Measurements from ENCODE around the gene MTMR12.

MTMR12 gene, protein sequence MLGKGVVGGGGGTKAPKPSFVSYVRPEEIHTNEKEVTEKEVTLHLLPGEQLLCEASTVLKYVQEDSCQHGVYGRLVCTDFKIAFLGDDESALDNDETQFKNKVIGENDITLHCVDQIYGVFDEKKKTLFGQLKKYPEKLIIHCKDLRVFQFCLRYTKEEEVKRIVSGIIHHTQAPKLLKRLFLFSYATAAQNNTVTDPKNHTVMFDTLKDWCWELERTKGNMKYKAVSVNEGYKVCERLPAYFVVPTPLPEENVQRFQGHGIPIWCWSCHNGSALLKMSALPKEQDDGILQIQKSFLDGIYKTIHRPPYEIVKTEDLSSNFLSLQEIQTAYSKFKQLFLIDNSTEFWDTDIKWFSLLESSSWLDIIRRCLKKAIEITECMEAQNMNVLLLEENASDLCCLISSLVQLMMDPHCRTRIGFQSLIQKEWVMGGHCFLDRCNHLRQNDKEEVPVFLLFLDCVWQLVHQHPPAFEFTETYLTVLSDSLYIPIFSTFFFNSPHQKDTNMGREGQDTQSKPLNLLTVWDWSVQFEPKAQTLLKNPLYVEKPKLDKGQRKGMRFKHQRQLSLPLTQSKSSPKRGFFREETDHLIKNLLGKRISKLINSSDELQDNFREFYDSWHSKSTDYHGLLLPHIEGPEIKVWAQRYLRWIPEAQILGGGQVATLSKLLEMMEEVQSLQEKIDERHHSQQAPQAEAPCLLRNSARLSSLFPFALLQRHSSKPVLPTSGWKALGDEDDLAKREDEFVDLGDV

DNA sequence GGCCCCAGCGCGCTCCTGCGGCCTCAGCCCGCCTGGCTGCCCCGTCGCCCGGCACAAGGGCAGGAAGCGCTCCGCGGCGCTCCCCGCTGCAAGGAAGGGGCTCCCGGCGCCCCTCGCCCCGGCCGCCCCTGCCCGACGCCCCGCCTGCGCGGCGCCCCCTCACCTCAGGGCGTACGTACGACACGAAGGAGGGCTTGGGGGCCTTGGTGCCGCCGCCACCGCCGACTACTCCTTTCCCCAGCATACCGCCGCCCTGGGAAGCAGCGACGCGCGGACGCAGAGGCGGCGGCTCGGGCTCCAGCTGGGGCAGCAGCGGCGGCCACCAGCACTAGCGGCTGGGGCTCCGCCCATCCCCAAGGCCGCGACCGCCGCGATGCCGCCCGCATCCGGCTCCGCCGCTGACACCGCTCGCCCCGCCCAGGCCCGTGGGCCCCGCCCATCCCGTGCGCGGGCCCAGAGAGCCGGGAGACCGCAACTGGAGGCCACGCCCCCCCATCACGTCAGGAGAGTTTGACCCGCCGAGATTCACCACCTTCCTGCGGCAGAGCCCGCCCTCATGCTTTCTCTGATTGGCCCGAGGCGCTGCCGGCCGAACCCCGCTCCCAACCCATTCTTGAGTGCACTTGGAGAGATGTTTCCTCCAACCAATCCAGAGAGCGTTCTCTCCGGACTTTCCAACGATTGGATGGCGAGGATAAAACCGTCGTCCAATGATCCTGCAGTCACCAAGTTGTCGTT lies at the start of gene MTMR12:
TSS of gene MTMR12 (minus strand) at position 345 of the 738 bp plus-strand sequence. CDS start at position 244, 101 bp downstream.
- Mint-ChIP-seq H3K27ac (peak within 1 kb of the TSS; percentile 95), H3K36me3 (peaks cover 21% of the 10 kb centered on the region), H3K9me3 (no peaks in the 10 kb centered on the region), H3K4me1 (peaks cover 40% of the 10 kb centered on the region), H3K27me3 (peaks cover 4% of the 10 kb centered on the region), H3K4me3 (peak within 1 kb of the TSS; percentile 90)
- CTCF ChIA-PET: interaction anchor here (1.7 kb wide), 1 partner anchor 18 kb away, joined by 3 read pairs; no protein-coding TSS in a partner anchor
- peak; percentile 100 for DNase-seq

DNA sequence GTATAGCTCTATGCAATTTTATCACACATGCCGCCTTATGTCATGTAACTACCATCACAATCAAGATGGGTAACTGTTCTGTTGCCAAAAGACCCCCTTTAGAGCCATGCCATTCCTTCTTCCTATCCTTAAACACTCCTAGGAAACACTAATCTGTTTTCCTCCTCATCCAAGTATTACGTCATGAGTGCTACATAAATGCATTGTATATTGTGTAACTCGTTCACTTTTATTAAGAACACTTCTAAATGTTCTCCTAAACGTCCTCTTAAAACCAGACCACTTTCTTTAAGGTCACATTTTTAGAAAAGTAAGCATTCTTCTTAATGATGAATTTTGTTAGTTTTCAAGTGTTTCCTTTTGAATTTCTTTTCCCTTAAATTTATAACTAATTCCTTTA lies 49.8 kb upstream of the MTMR12 start:
- DNase-seq: no peak
- Mint-ChIP-seq H3K4me3 (no peak overlapping the region), H3K9me3 (no peaks in the 10 kb centered on the region), H3K4me1 (no peaks in the 10 kb centered on the region), H3K27ac (no peak overlapping the region), H3K27me3 (no peaks in the 10 kb centered on the region), H3K36me3 (peaks cover 23% of the 10 kb centered on the region)
- CTCF ChIA-PET: no interaction called here

DNA sequence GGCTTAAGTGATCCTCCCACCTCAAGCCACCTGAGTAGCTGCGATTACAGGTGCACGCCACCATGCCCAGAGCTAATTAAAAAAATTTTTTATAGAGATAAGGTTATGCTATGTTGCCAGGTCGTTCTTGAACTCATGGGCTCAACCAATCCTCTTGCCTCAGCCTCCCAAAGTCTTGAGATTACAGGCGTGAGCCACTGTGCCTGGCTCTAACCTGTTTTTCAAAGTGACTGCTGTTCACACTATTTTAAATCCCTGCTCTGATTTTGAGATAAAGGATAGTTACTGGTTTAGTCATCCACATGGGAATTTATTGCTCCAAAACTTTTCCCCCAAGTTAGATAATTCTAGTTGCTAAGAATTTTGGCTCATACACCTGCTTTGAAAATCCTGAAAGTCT lies 48.2 kb upstream of the MTMR12 start:
- DNase-seq: no peak
- peaks cover 28% of the 10 kb centered on the region for H3K36me3 Mint-ChIP-seq
- H3K4me1 Mint-ChIP-seq: no peaks in the 10 kb centered on the region
- no peaks in the 10 kb centered on the region for H3K27me3 Mint-ChIP-seq
- H3K27ac Mint-ChIP-seq: no peak overlapping the region
- H3K4me3 Mint-ChIP-seq: no peak overlapping the region
- H3K9me3 Mint-ChIP-seq: no peaks in the 10 kb centered on the region
- CTCF ChIA-PET: no interaction called here

DNA sequence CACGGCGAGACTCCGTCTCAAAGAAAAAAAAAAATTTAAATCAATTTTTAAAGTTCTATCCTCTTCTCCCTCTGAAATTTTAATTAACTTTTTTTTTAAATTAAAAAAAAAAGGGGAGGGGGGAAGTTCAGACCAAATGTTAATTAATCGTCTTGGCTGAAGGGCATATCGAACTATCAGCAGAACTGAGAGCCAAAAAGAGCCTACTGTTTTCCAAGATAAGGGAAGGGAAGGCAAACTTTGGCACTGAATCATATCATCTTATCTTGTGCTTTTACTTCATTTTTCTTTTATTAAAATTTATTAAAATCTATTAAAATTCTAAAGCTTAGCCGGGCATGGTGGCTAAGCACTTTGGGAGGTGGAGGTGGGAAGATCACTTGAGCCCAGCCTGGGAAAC lies 45.9 kb upstream of the MTMR12 start:
- H3K36me3 Mint-ChIP-seq: peaks cover 31% of the 10 kb centered on the region
- H3K4me1 Mint-ChIP-seq: no peaks in the 10 kb centered on the region
- no peak overlapping the region for H3K27ac Mint-ChIP-seq
- no peak overlapping the region for H3K4me3 Mint-ChIP-seq
- no peaks in the 10 kb centered on the region for H3K27me3 Mint-ChIP-seq
- CTCF ChIA-PET: no interaction called here
- H3K9me3 Mint-ChIP-seq: no peaks in the 10 kb centered on the region
- no peak for DNase-seq

DNA sequence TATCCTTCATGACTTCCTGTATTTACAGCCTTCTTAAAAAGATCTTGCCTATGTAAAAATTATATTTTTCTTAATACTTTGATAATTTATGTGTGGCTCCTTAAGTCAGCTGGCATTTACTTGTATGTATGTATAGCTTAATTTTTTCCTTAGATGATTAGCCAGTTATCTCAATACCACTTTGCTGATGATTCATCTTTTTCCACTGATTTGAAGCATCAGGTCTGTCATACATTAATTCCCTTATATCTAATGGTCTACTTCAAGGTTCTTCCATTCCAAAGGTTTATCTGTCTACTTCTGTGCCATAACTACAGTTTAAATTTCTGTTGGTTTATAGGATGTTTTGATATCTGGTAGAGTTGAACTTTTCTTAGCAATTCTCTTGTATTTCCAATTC lies 44.9 kb upstream of the MTMR12 start:
- no peak overlapping the region for H3K4me3 Mint-ChIP-seq
- peaks cover 29% of the 10 kb centered on the region for H3K36me3 Mint-ChIP-seq
- no peak overlapping the region for H3K27ac Mint-ChIP-seq
- DNase-seq: no peak
- CTCF ChIA-PET: no interaction called here
- no peaks in the 10 kb centered on the region for H3K9me3 Mint-ChIP-seq
- H3K27me3 Mint-ChIP-seq: no peaks in the 10 kb centered on the region
- H3K4me1 Mint-ChIP-seq: no peaks in the 10 kb centered on the region

DNA sequence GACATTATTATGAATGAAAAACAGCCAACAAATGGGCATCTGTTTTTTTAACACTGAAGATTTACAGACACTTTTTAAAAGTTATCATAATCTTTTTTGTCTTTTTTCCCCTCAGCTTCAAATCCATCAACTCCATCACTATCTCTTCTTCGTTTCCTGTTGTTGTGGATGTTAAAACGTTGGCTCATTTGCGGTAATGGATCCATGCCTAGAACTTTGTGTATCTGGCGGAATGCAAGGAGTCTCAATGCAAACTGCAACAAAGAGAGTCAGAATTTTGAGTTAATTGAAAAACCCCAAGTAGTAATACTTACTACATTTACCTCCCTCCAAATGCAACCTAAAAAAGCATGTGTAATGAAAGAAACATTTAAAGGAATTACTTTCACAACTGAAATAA lies 42.9 kb upstream of the MTMR12 start:
- DNase-seq: no peak
- H3K36me3 Mint-ChIP-seq: peaks cover 29% of the 10 kb centered on the region
- CTCF ChIA-PET: interaction anchor here (0.7 kb wide), 1 partner anchor 11 kb away, joined by 3 read pairs; no protein-coding TSS in a partner anchor
- no peak overlapping the region for H3K4me3 Mint-ChIP-seq
- H3K27ac Mint-ChIP-seq: no peak overlapping the region
- no peaks in the 10 kb centered on the region for H3K27me3 Mint-ChIP-seq
- H3K4me1 Mint-ChIP-seq: no peaks in the 10 kb centered on the region
- H3K9me3 Mint-ChIP-seq: no peaks in the 10 kb centered on the region

DNA sequence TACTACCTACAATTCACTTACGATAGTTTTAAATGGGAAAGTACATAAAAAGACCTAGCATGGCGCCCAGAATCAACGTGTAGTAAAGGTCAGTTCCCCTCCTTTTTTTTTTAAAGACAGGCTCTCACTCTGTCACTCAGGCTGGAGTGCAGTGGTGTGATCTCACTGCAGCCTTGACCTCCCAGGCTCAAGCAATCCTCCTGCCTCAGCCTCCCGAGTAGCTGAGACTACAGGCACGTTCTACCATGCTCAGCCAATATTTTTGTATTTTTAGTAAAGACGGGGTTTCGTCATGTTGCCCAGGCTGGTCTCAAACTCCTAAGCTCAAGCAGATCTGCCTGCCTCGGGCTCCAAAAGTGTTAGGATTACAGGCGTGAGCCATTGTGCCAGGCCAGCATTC lies 40.7 kb upstream of the MTMR12 start:
- Mint-ChIP-seq H3K27me3 (no peaks in the 10 kb centered on the region), H3K4me3 (no peak overlapping the region), H3K36me3 (peaks cover 24% of the 10 kb centered on the region), H3K4me1 (no peaks in the 10 kb centered on the region), H3K9me3 (peaks cover 1% of the 10 kb centered on the region), H3K27ac (no peak overlapping the region)
- CTCF ChIA-PET: interaction anchor here (1.0 to 1.4 kb wide), 2 partner anchors 21 to 22 kb away, joined by 3 read pairs; no protein-coding TSS in a partner anchor
- DNase-seq: no peak

DNA sequence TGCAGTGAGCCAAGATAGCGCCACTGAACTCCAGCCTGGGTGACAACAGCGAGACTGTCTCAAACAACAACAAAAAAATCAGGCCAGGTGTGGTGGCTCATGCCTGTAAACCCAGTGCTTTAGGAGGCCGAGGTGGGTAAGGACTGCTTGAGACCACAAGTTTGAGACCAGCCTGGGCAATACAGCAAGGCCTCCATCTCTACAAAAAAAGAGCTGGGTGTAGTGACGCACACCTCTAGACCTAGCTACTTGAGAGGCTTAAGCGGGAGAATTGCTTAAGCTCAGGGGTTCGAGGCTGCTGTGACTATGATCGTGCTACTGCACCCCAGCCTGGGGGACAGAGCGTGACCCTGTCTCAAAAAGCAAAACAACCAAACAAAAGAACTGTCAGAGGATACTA lies 39.9 kb upstream of the MTMR12 start:
- Mint-ChIP-seq H3K27me3 (no peaks in the 10 kb centered on the region), H3K4me1 (no peaks in the 10 kb centered on the region), H3K27ac (no peak overlapping the region), H3K9me3 (peaks cover 6% of the 10 kb centered on the region), H3K36me3 (peaks cover 21% of the 10 kb centered on the region), H3K4me3 (no peak overlapping the region)
- no peak for DNase-seq
- CTCF ChIA-PET: interaction anchor here (1.4 kb wide), 1 partner anchor 22 kb away, joined by 3 read pairs; no protein-coding TSS in a partner anchor

DNA sequence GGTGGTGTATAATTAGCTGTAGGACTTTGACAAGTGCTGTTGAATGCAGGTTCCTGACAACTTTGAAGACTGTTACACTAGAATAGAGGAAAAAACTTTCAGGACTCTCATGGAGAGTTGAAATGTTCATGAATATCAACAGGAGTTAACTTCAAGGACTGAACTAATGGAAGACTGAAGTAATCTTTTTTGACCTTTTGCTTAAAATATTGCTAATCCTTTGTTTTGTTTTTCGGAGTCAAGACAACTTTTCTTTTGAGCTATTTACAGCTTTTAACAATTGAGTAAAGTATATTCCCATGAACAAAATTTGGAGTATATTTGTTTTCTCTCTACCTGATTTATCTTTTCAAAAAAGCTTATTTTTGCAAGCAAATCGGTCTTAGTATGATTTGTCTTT lies 34.1 kb upstream of the MTMR12 start:
- no peaks in the 10 kb centered on the region for H3K27me3 Mint-ChIP-seq
- CTCF ChIA-PET: interaction anchor here (0.6 kb wide), 1 partner anchor 42 kb away, joined by 3 read pairs; no protein-coding TSS in a partner anchor

DNA sequence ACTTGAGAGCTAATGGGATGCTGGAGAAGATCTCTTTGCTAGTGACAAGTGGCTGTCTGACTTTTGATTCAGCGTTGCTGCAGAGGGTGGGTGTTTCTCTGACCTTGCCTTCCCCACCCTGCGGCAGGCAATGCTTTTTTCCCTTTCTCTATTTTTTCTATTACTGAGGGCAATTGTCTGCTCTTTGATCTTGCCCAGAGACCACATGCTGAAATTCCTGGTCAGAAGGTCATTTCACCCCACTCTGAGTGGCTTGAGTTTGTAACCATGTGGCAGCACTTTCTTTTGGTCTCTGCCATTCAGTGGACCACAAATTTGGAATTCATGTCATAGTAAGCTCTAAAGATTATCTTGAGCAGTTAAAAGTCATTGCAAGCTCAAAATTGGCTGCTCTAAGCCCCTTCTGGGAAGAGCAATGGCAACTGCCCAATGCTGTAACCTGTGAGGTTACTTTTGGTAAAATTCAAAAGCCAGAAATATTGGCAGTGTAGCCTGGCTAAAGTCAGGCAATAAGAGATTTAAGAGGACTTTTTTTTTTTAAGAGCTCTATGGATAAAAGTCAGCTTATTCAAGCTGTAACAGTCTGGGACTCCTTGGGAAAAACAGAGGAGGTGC lies 30.4 kb upstream of the MTMR12 start:
- DNase-seq: no peak
- Mint-ChIP-seq H3K27me3 (no peaks in the 10 kb centered on the region), H3K4me3 (no peak overlapping the region), H3K27ac (no peak overlapping the region), H3K36me3 (peaks cover 3% of the 10 kb centered on the region), H3K9me3 (peaks cover 24% of the 10 kb centered on the region), H3K4me1 (no peaks in the 10 kb centered on the region)
- CTCF ChIA-PET: no interaction called here

More for the DNA sequence above, 34.1 kb upstream of the MTMR12 start:
- Mint-ChIP-seq H3K4me3 (no peak overlapping the region), H3K27ac (no peak overlapping the region), H3K36me3 (peaks cover 1% of the 10 kb centered on the region), H3K9me3 (peaks cover 16% of the 10 kb centered on the region), H3K4me1 (no peaks in the 10 kb centered on the region)
- no peak for DNase-seq

DNA sequence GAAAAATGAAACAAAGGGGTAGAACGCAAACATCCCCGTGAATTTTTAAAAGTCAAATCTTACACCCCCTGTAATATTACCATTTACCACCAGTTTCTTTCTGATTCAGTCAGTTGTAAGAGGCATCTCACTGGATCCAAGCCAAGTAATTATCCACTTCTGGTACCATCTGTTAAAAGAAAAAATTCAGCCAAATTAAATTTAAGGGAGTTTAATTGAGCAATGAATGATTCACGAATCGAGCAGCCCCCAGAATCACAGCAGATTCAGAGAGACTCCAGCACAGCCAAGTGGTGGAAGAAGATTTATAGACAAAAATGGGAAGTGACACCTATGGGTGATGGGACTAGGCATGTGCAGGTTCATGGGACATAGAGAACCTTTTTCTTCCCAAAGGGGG lies 29.9 kb upstream of the MTMR12 start:
- H3K27ac Mint-ChIP-seq: no peak overlapping the region
- CTCF ChIA-PET: interaction anchor here (0.7 kb wide), 1 partner anchor 684 kb away, joined by 3 read pairs; no protein-coding TSS in a partner anchor
- H3K27me3 Mint-ChIP-seq: no peaks in the 10 kb centered on the region
- no peak for DNase-seq
- H3K36me3 Mint-ChIP-seq: peaks cover 3% of the 10 kb centered on the region
- peaks cover 23% of the 10 kb centered on the region for H3K9me3 Mint-ChIP-seq
- no peaks in the 10 kb centered on the region for H3K4me1 Mint-ChIP-seq
- H3K4me3 Mint-ChIP-seq: no peak overlapping the region

DNA sequence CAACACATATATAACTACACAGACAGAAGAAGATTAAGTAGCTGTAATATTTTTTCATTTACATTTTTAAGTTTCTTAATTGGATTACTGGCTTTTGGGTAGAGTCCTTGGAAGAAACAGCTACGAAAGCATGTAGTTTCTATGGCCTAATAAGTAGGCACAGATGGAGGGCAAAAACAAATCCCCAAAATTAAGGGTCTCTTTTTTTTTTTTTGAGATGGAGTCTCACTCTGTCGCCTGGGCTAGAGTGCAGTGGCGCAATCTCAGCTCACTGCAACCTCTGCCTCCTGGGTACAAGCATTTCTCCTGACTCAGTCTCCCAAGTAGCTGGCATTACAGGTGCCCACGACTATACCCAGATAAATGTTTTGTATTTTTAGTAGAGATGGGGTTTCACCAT lies 27.1 kb upstream of the MTMR12 start:
- Mint-ChIP-seq H3K4me3 (no peak overlapping the region), H3K36me3 (peaks cover 2% of the 10 kb centered on the region), H3K27ac (no peak overlapping the region), H3K27me3 (no peaks in the 10 kb centered on the region), H3K9me3 (peaks cover 14% of the 10 kb centered on the region), H3K4me1 (no peaks in the 10 kb centered on the region)
- CTCF ChIA-PET: interaction anchor here (3.0 kb wide), 1 partner anchor 11 kb away, joined by 14 read pairs; no protein-coding TSS in a partner anchor
- no peak for DNase-seq

DNA sequence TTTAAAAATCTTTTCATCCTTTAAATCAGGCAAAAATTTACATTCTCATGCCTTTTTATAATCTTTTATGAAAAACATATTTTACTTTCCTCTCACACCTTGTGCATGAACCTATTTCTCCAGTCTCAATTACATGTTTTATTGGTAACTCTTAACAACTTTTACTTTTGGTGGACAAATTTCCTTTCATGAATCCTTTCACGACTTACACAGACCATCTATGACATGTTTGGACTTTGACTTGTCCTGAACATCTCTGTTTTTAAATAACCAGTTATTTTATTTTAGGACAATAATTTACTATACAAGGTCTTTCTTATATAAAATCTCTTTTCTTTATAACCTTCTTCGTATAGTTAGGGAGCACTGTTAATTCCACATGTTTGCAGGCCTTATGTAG lies 26.5 kb upstream of the MTMR12 start:
- Mint-ChIP-seq H3K4me3 (no peak overlapping the region), H3K9me3 (peaks cover 14% of the 10 kb centered on the region), H3K27ac (no peak overlapping the region), H3K36me3 (peaks cover 2% of the 10 kb centered on the region), H3K27me3 (no peaks in the 10 kb centered on the region), H3K4me1 (no peaks in the 10 kb centered on the region)
- CTCF ChIA-PET: interaction anchor here (3.0 kb wide), 1 partner anchor 10 kb away, joined by 14 read pairs; no protein-coding TSS in a partner anchor
- no peak for DNase-seq

All from activated naive CD4-positive, alpha-beta T cell treated with anti-CD3 and anti-CD28 coated beads, Interleukin-2, amount 10 ng/mL, durations not matched to agents 7 days and 5 days (primary cell).